Lung (tissue), 12 donors: ENCODE results near the gene ZFYVE28. TPM values are rescaled to one million over a fixed set of nuclear protein-coding genes. Genes with fewer than 3 reads are reported as not detected.

Experiments
- ATAC-seq: fragments of 200-7000 bp; cut with Tn5 transposase; one replicate; pipeline ENCODE4 v1.9.1; 2020; ENCODE audit warnings: moderate number of reproducible peaks; ENCODE audit not compliant: insufficient read depth, low FRiP score
- DNase-seq, 3 donors: peaks; one replicate each; pipeline ENCODE4 v3.0.0-alpha.2; 2013 to 2017
- H3K27ac ChIP-seq, 2 donors: one replicate each; pipeline ENCODE4 v1.5.1; 2013; ENCODE audit warnings: mild to moderate bottlenecking in 2 of 2, moderate library complexity in 2 of 2, control low read depth in 1 of 2, inconsistent platforms in 1 of 2, low read depth in 1 of 2, low read length in 1 of 2
- H3K27me3 ChIP-seq, 3 donors: one replicate each; pipeline ENCODE4 v1.5.1; 2013; ENCODE audit warnings: low read length in 2 of 3; ENCODE audit not compliant: control insufficient read depth in 3 of 3, insufficient read depth in 3 of 3
- H3K36me3 ChIP-seq, 4 donors: one replicate each; pipeline ENCODE4 v1.5.1; 2013; ENCODE audit warnings: low read length in 4 of 4, mild to moderate bottlenecking in 1 of 4, moderate library complexity in 1 of 4; ENCODE audit not compliant: control insufficient read depth in 4 of 4, insufficient read depth in 4 of 4
- H3K4me1 ChIP-seq, 5 donors: one replicate each; pipeline ENCODE4 v1.5.1; 2013; ENCODE audit warnings: low read length in 5 of 5, mild to moderate bottlenecking in 2 of 5, moderate library complexity in 1 of 5; ENCODE audit not compliant: control insufficient read depth in 5 of 5, insufficient read depth in 5 of 5
- H3K4me3 ChIP-seq: one replicate; pipeline ENCODE4 v1.5.1; 2013; ENCODE audit warnings: mild to moderate bottlenecking, control low read depth, moderate library complexity
- H3K9ac ChIP-seq, 2 donors: one replicate each; pipeline ENCODE4 v1.5.1; 2013; ENCODE audit warnings: low read length in 2 of 2, control low read depth in 1 of 2; ENCODE audit not compliant: insufficient read depth in 1 of 2
- H3K9me3 ChIP-seq, 4 donors: one replicate each; pipeline ENCODE4 v1.5.1; 2013; ENCODE audit warnings: low read length in 3 of 4, mild to moderate bottlenecking in 1 of 4, moderate library complexity in 1 of 4; ENCODE audit not compliant: control insufficient read depth in 4 of 4, insufficient read depth in 3 of 4
- WGBS, 2 donors: extraction: QIAGEN DNeasy Blood & Tissue Kit; methylation state at CpG; one replicate each; pipeline ENCODE4 v1.1.7; 2013; 5-methylcytosine and 5-hydroxymethylcytosine counted together
- polyA plus RNA-seq, 2 donors: library from polyadenylated mRNA; stranded (reverse); fragments of 200-250 nt; gene quantifications; one replicate each; pipeline ENCODE4 v1.2.1, GENCODE V29; 2013
- total RNA-seq, 2 donors: library from RNA; depleted of rRNA in 1 of 2; stranded (reverse); fragments of >200 nt in 1 of 2; gene quantifications; one replicate each; pipeline ENCODE4 v1.2.1, GENCODE V29; 2014 to 2021
- TF ChIP-seq, protein P1 (sequence below): IDR thresholded peaks from 2 replicates; pipeline ENCODE4 v1.5.1; 2012; ENCODE audit warnings: mild to moderate bottlenecking; ENCODE audit errors: control extremely low read depth, extremely low read depth
- donor health status: control.
- donor health status: control.
- donor health status: Bipolar disorder and iron deficiency.
- donor health status: healthy.
- donor health status: DM: yes; HTN: yes; CAD: no.

Gene ZFYVE28
- total and polyA plus RNA-seq, 4 donors: 6.8 to 10.3 (median 7.6) TPM

DNA sequence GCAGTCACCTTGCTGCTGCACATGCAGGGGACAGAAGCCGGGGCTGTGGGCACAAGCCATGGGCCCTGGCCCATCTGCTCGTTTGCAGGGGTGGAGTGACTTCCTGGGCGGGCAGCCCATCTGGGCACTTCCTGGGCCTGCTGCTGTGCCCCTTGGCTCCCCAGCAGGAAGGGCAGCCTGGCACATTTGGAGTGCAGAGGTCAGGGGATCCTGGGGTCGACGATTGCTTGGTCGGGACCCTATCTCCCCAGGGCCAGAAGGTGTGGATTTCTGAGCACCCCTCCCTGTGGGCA lies 145.7 kb downstream of the ZFYVE28 start:
- TF ChIP-seq, protein P1, sequence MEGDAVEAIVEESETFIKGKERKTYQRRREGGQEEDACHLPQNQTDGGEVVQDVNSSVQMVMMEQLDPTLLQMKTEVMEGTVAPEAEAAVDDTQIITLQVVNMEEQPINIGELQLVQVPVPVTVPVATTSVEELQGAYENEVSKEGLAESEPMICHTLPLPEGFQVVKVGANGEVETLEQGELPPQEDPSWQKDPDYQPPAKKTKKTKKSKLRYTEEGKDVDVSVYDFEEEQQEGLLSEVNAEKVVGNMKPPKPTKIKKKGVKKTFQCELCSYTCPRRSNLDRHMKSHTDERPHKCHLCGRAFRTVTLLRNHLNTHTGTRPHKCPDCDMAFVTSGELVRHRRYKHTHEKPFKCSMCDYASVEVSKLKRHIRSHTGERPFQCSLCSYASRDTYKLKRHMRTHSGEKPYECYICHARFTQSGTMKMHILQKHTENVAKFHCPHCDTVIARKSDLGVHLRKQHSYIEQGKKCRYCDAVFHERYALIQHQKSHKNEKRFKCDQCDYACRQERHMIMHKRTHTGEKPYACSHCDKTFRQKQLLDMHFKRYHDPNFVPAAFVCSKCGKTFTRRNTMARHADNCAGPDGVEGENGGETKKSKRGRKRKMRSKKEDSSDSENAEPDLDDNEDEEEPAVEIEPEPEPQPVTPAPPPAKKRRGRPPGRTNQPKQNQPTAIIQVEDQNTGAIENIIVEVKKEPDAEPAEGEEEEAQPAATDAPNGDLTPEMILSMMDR: no peak
- no peaks in the 10 kb centered on the region for H3K27me3 ChIP-seq
- no peak overlapping the region for H3K27ac ChIP-seq
- no peaks in the 10 kb centered on the region for H3K9me3 ChIP-seq
- 77 to 81% methylated on average over 6 of the region's 6 CpGs for WGBS, 2 donors
- H3K4me1 ChIP-seq: peaks cover 0 to 19% (median 0%) of the 10 kb centered on the region in 5 donors
- H3K9ac ChIP-seq: no peak overlapping the region
- no peak for ATAC-seq
- H3K36me3 ChIP-seq: peaks cover 0 to 2% (median 0%) of the 10 kb centered on the region in 4 donors
- DNase-seq: no peak
- H3K4me3 ChIP-seq: no peak overlapping the region

DNA sequence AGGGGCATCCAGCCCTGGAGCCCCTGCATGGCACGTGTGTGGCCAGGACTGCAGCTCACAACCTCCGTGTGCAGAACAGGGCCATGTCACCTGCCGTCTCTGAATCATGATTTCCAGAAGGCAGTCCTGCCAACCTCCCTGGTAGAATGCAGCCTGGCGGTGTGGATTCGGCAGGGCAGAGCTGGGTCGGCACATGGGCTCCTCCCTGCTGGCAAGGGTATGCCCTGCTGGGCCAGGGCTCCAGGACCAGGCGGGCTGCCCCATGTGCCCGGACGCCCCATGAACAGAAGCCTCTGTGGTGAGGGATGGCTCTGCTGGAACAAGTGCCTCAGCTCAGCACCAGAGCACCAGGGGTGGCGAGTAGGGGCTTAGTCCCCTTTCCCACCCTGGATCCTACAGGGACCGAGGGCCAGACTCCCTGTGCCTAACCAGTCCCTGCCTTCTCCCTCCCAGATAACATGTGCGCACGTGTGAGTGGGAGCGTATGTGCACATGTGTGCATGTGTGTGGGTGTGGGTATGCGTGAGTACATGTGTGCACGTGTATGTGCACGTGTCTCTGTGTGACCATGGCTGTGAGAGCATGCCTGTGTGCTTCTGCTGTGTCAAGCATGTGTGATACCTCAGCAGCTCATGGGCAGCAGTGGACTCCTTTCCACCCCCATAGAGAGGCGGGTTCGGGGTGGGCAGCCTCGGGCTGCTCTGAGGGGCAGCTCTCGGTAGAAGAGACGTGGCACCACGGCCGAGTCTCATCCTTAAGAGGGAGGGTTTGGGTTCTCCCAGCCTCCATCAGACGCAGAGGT lies 146.2 kb downstream of the ZFYVE28 start:
- 93% methylated on average over 25 of the region's 25 CpGs for WGBS, 2 donors

DNA sequence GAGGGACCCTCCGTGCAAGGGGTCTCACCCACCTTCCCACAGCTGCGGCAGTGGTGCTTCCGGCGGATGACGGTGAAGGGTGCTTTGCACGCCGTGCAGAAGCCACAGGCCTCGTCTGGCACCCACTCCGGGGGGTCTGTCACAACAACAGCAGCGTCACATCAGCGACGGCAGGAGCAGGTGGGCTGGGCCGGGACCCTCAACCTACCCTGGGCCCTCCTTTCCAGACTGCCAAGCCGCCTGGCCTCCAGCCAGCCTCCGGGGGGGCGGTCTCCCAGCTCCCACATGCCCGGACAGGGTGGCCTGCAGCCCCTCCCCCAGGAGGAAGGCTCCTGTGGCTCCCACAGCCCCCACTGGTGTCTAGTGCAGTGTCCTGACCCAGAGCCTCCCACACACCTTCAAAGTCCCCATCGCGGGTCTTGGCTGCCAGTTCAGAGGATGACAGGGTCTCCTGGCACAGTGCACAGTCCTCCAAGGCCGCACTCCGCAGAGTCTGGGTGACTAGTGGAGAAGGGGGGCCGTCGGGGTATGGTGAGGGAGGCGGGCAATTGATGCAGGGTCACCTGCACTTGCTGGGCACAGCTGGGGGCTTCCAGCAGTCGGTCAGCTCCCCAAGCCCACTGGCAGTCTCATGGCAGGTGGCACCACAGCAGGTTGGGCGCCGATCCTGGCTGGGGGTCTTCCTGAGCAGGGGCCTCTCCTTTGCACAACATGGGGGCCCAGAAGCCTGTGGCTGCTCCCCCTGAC lies 147.0 kb downstream of the ZFYVE28 start:
- no peak overlapping the region for H3K4me3 ChIP-seq
- H3K36me3 ChIP-seq: peaks cover 0 to 2% (median 0%) of the 10 kb centered on the region in 4 donors
- no peak overlapping the region for H3K27ac ChIP-seq
- TF ChIP-seq, protein P1: no peak
- WGBS, 2 donors: 88 to 90% methylated on average over 26 to 27 of the region's 27 CpGs
- H3K4me1 ChIP-seq: peaks cover 0 to 32% (median 0%) of the 10 kb centered on the region in 5 donors
- DNase-seq (no peak), ATAC-seq (no peak)
- no peak overlapping the region for H3K9ac ChIP-seq
- no peaks in the 10 kb centered on the region for H3K9me3 ChIP-seq
- H3K27me3 ChIP-seq: no peaks in the 10 kb centered on the region

More for the DNA sequence above, 146.2 kb downstream of the ZFYVE28 start:
- Histone ChIP-seq H3K36me3 (peaks cover 0 to 2% (median 0%) of the 10 kb centered on the region in 4 donors), H3K27me3 (no peaks in the 10 kb centered on the region), H3K4me3 (no peak overlapping the region), H3K9me3 (no peaks in the 10 kb centered on the region), H3K27ac (no peak overlapping the region), H3K9ac (no peak overlapping the region), H3K4me1 (peaks cover 0 to 25% (median 0%) of the 10 kb centered on the region in 5 donors)
- ATAC-seq: no peak
- no peak for DNase-seq
- TF ChIP-seq, protein P1: no peak
